ENCODE data around the gene IDH2.

- TF ChIP-seq CTCF (IDR thresholded peaks at IDR 0.05) (no peak), POLR2AphosphoS5 (IDR thresholded peaks at IDR 0.05) (no peak)
These were observed 64.8 kb downstream of the IDH2 start for GRCh38 chr15:90037511-90037860.

All from upper lobe of left lung (tissue), 4 donors.